CD14-positive monocyte (primary cell): ENCODE data around the gene CAPG. TPM values are rescaled to one million over a fixed set of nuclear protein-coding genes. Genes with fewer than 3 reads are reported as not detected.

Source experiments
- DNase-seq, 3 donors: peaks; one replicate each; pipeline ENCODE4 v3.0.0-alpha.2; 2011 to 2022
- H2AFZ ChIP-seq: 2 replicates; pipeline ENCODE4 v1.6.0; 2012; ENCODE audit warnings: mild to moderate bottlenecking, low read depth, low read length, inconsistent platforms; ENCODE audit not compliant: insufficient read depth, poor library complexity, severe bottlenecking
- H3K27ac ChIP-seq, 2 donors: 1 replicate in 1 of 2; 2 replicates in 1 of 2; pipeline ENCODE4 v1.5.1; 2012 to 2013; ENCODE audit warnings: low read length in 2 of 2, control low read depth in 1 of 2, inconsistent platforms in 1 of 2, low read depth in 1 of 2, mild to moderate bottlenecking in 1 of 2
- H3K27me3 ChIP-seq, 2 donors: one replicate each; pipeline versions ENCODE4 v1.6.0 to v1.6.1; 2011 to 2013; ENCODE audit warnings: low read length in 2 of 2; ENCODE audit not compliant: control insufficient read depth in 2 of 2, insufficient read depth in 2 of 2
- H3K36me3 ChIP-seq, 2 donors: replicated peaks in 1 of 2; 1 replicate in 1 of 2; 2 replicates in 1 of 2; pipeline versions ENCODE4 v1.5.1 to v1.6.1; 2012 to 2013; ENCODE audit warnings: low read length in 2 of 2, control low read depth in 1 of 2, inconsistent platforms in 1 of 2, mild to moderate bottlenecking in 1 of 2; ENCODE audit not compliant: insufficient read depth in 2 of 2, control insufficient read depth in 1 of 2
- H3K4me1 ChIP-seq, 2 donors: 1 replicate in 1 of 2; 2 replicates in 1 of 2; pipeline versions ENCODE4 v1.5.1 to v1.6.1; 2012 to 2013; ENCODE audit warnings: low read length in 2 of 2, control low read depth in 1 of 2, inconsistent platforms in 1 of 2, mild to moderate bottlenecking in 1 of 2, moderate library complexity in 1 of 2; ENCODE audit not compliant: insufficient read depth in 2 of 2, control insufficient read depth in 1 of 2
- H3K4me2 ChIP-seq: replicated peaks from 2 replicates; pipeline ENCODE3; 2012; ENCODE audit warnings: low read length, moderate library complexity, mild to moderate bottlenecking; ENCODE audit not compliant: poor library complexity, severe bottlenecking; ENCODE audit errors: extremely low read depth
- H3K4me3 ChIP-seq, 3 experiments: fragments of 200-600 bp in 1 of 3; sonication (generic) in 1 of 3; replicated peaks in 1 of 3; 1 replicate in 2 of 3; 2 replicates in 1 of 3; pipeline ENCODE4 v1.5.1; 2011 to 2013; ENCODE audit warnings: low read length in 3 of 3, mild to moderate bottlenecking in 3 of 3, control low read depth in 2 of 3, low read depth in 2 of 3, inconsistent platforms in 1 of 3, moderate library complexity in 1 of 3
- H3K79me2 ChIP-seq: 2 replicates; pipeline ENCODE4 v1.6.0; 2012; ENCODE audit warnings: mild to moderate bottlenecking, control low read depth, inconsistent platforms, low read length, moderate library complexity; ENCODE audit not compliant: insufficient read depth
- H3K9ac ChIP-seq: 2 replicates; pipeline ENCODE4 v1.6.0; 2017; ENCODE audit warnings: low read length, mild to moderate bottlenecking; ENCODE audit not compliant: insufficient read depth, poor library complexity, severe bottlenecking
- H3K9me3 ChIP-seq, 2 donors: replicated peaks in 1 of 2; 1 replicate in 1 of 2; 2 replicates in 1 of 2; pipeline versions ENCODE4 v1.5.1 to v1.6.1; 2012 to 2013; ENCODE audit warnings: low read length in 2 of 2, control low read depth in 1 of 2; ENCODE audit not compliant: control insufficient read depth in 1 of 2, insufficient read depth in 1 of 2
- H4K20me1 ChIP-seq: 2 replicates; pipeline ENCODE4 v1.6.0; 2012; ENCODE audit warnings: mild to moderate bottlenecking, low read length, control low read depth, moderate library complexity; ENCODE audit not compliant: insufficient read depth
- H3K27ac Mint-ChIP-seq, 7 donors: one replicate each; pipeline ENCODE4 v1.8.0; 2020; ENCODE audit warnings: mild to moderate bottlenecking in 7 of 7, mixed read lengths in 7 of 7, moderate library complexity in 6 of 7, inconsistent platforms in 2 of 7
- H3K27me3 Mint-ChIP-seq, 3 donors: one replicate each; pipeline ENCODE4 v1.8.0; 2021 to 2022; ENCODE audit warnings: low read depth in 3 of 3, mild to moderate bottlenecking in 3 of 3, mixed read lengths in 3 of 3, moderate library complexity in 3 of 3, inconsistent platforms in 1 of 3
- H3K36me3 Mint-ChIP-seq, 2 donors: one replicate each; pipeline ENCODE4 v1.8.0; 2020; ENCODE audit warnings: mixed read lengths in 2 of 2, inconsistent platforms in 1 of 2, mild to moderate bottlenecking in 1 of 2
- H3K4me1 Mint-ChIP-seq: one replicate; pipeline ENCODE4 v1.8.0; 2020; ENCODE audit warnings: mild to moderate bottlenecking, mixed read lengths
- H3K4me3 Mint-ChIP-seq, 2 donors: one replicate each; pipeline ENCODE4 v1.8.0; 2020; ENCODE audit warnings: mild to moderate bottlenecking in 2 of 2, mixed read lengths in 2 of 2, moderate library complexity in 1 of 2
- H3K9me3 Mint-ChIP-seq, 7 donors: one replicate each; pipeline ENCODE4 v1.8.0; 2020 to 2022; ENCODE audit warnings: mixed read lengths in 7 of 7, mild to moderate bottlenecking in 6 of 7, moderate library complexity in 6 of 7, inconsistent platforms in 2 of 7
- WGBS: methylation state at CpG from one replicate; pipeline ENCODE4 v1.1.5; 2013; ENCODE audit warnings: missing lambda C conversion rate; ENCODE audit not compliant: insufficient coverage; 5-methylcytosine and 5-hydroxymethylcytosine counted together
- intact Hi-C, 2 donors: fragments of 100-400 bp; cut with micrococcal nuclease; formaldehyde crosslinking; loops; one replicate each; pipeline versions ENCODE4 v1.15.0 to v1.15.1; 2023
- polyA plus RNA-seq, 3 donors: library from polyadenylated mRNA; depleted of rRNA in 1 of 3; unstranded in 2 of 3; stranded (reverse) in 1 of 3; fragments of 300-500 nt in 2 of 3; fragments of >200 nt in 1 of 3; fragmentation: Illumina TruSeq in 2 of 3; gene quantifications; 1 replicate in 2 of 3; 2 replicates in 1 of 3; pipeline ENCODE4 v1.2.3, GENCODE V29; 2012 to 2021
- TF ChIP-seq, protein P1 (sequence below): fragments of 200-600 bp; IDR thresholded peaks from one replicate; pipeline ENCODE4 v1.8.0; 2022; ENCODE audit warnings: antibody characterized with exemption, mild to moderate bottlenecking

The CAPG gene
- polyA plus RNA-seq, 3 donors, result 474 to 847 (median 631) TPM

GRCh38 chr2:85413592-85414420, 3.6 kb upstream of the CAPG start:
- H2AFZ ChIP-seq, result peak overlapping the region; percentile 88
- peak overlapping the region; percentile 39 to 72 (median 50) for H3K4me3 ChIP-seq
- peaks cover 0 to 2% (median 0%) of the 10 kb centered on the region in 7 donors for H3K9me3 Mint-ChIP-seq
- peaks cover 41% of the 10 kb centered on the region for H3K79me2 ChIP-seq
- under 1% methylated on average over 35 of the region's 44 CpGs for WGBS
- H3K4me1 ChIP-seq, result peaks cover 73 to 96% of the 10 kb centered on the region in 2 donors
- peak overlapping the region; percentile 87 to 94 for H3K4me3 Mint-ChIP-seq
- H3K27ac ChIP-seq, result peak overlapping the region in 1 of 2 donors; percentile 65
- H3K4me2 ChIP-seq, result peak overlapping the region; percentile 78
- no peaks in the 10 kb centered on the region for H4K20me1 ChIP-seq
- H3K27me3 ChIP-seq, result no peaks in the 10 kb centered on the region
- peak; percentile 55 to 77 (median 73) for DNase-seq
- peak overlapping the region in 6 of 7 donors; percentile 76 to 95 (median 87) for H3K27ac Mint-ChIP-seq
- peaks cover 82% of the 10 kb centered on the region for H3K4me1 Mint-ChIP-seq
- TF ChIP-seq, protein P1, sequence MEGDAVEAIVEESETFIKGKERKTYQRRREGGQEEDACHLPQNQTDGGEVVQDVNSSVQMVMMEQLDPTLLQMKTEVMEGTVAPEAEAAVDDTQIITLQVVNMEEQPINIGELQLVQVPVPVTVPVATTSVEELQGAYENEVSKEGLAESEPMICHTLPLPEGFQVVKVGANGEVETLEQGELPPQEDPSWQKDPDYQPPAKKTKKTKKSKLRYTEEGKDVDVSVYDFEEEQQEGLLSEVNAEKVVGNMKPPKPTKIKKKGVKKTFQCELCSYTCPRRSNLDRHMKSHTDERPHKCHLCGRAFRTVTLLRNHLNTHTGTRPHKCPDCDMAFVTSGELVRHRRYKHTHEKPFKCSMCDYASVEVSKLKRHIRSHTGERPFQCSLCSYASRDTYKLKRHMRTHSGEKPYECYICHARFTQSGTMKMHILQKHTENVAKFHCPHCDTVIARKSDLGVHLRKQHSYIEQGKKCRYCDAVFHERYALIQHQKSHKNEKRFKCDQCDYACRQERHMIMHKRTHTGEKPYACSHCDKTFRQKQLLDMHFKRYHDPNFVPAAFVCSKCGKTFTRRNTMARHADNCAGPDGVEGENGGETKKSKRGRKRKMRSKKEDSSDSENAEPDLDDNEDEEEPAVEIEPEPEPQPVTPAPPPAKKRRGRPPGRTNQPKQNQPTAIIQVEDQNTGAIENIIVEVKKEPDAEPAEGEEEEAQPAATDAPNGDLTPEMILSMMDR, result peak; percentile 13
- intact Hi-C loops, result loop anchor here in 1 of 2 donors (10.0 kb wide), 2 partner anchors 201 to 1151 kb away; partner anchors contain the start of genes C2orf68, CHMP3 and USP39
- no peaks in the 10 kb centered on the region for H3K36me3 ChIP-seq
- H3K27me3 Mint-ChIP-seq, result peaks cover 0 to 6% (median 3%) of the 10 kb centered on the region in 3 donors
- H3K36me3 Mint-ChIP-seq, result peaks cover 0 to 6% of the 10 kb centered on the region in 2 donors
- peak overlapping the region; percentile 68 for H3K9ac ChIP-seq
- no peaks in the 10 kb centered on the region for H3K9me3 ChIP-seq

GRCh38 chr2:85411405-85411748, 1.2 kb upstream of the CAPG start:
- peaks cover 0 to 6% of the 10 kb centered on the region in 2 donors for H3K36me3 Mint-ChIP-seq
- 100% methylated on average over 4 of the region's 5 CpGs for WGBS
- Histone ChIP-seq H3K79me2 (peaks cover 63% of the 10 kb centered on the region), H3K4me3 (no peak overlapping the region), H3K9me3 (no peaks in the 10 kb centered on the region), H3K4me1 (peaks cover 83 to 100% of the 10 kb centered on the region in 2 donors), H2AFZ (no peak overlapping the region), H4K20me1 (no peaks in the 10 kb centered on the region), H3K4me2 (no peak overlapping the region), H3K27me3 (no peaks in the 10 kb centered on the region), H3K36me3 (no peaks in the 10 kb centered on the region), H3K27ac (peak overlapping the region in 1 of 2 donors; percentile 90), H3K9ac (no peak overlapping the region)
- TF ChIP-seq, protein P1, result no peak
- H3K4me1 Mint-ChIP-seq, result peaks cover 93% of the 10 kb centered on the region
- peak overlapping the region; percentile 3 to 96 (median 80) for H3K27ac Mint-ChIP-seq
- H3K27me3 Mint-ChIP-seq, result peaks cover 0 to 6% (median 3%) of the 10 kb centered on the region in 3 donors
- H3K9me3 Mint-ChIP-seq, result no peaks in the 10 kb centered on the region
- peak in 1 of 3 donors; percentile 4 for DNase-seq
- intact Hi-C loops, result loop anchor here in 1 of 2 donors (10.0 kb wide), 2 partner anchors 203 to 1153 kb away; partner anchors contain the start of genes C2orf68, CHMP3 and USP39
- no peak overlapping the region for H3K4me3 Mint-ChIP-seq
